ENCODE measurements around the gene TEP1.
A peak's percentile ranks its signal among the peaks of the same experiment; 100 is the strongest.

Gene TEP1

DNA sequence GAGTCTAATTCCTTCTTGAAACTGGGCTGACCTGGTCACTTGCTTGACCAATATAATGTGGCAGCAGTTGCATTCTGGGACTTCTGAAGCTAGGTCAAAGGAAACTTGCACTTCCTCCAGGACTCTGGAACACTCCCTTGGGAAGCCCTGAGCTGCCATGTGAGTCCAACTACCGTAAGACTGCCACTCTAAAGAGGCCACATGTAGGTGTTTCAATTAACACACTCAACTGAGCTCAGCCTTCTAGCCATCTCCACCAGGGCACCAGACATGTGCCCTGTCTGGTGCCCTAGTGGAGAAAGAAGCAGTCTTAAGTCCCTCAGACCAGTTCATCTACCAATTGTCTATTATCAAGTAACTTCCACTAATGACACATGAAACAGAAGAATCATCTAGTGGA lies 6.1 kb upstream of the TEP1 start:
- H3K36me3 Mint-ChIP-seq: no peaks in the 10 kb centered on the region
- H3K4me3 Mint-ChIP-seq: no peak overlapping the region
- ATAC-seq (ENCODE audit: low read depth) (no peak), DNase-seq (ENCODE audit: low spot score in 2 of 2) (no peak)
- peaks cover 12% of the 10 kb centered on the region for H3K4me1 Mint-ChIP-seq
- no peak overlapping the region for H3K27ac Mint-ChIP-seq
- no peaks in the 10 kb centered on the region for H3K27me3 Mint-ChIP-seq
- no peaks in the 10 kb centered on the region for H3K9me3 Mint-ChIP-seq

DNA sequence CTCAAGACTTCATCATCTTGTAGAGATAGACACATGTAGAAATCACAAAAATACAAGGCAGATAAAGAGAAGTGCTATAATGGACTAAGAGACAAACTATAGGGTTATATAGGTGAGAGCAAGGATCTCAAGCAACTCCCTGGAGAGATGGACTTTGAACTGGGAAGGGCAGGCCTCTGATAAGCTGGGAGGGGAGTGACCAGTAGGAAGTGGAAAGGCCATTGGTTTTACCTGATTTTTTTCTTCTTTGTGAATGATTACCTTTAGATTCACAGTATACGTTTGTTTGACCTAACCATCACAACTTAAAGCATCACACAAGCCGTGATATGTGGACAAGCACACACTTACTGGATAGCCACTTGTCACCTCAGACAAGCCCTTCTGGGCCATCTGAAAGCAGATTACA lies 5.2 kb upstream of the TEP1 start:
- H3K36me3 Mint-ChIP-seq: no peaks in the 10 kb centered on the region
- DNase-seq (ENCODE audit: low spot score in 2 of 2) (no peak), ATAC-seq (ENCODE audit: low read depth) (no peak)
- no peaks in the 10 kb centered on the region for H3K9me3 Mint-ChIP-seq
- H3K27me3 Mint-ChIP-seq: no peaks in the 10 kb centered on the region
- peaks cover 16% of the 10 kb centered on the region for H3K4me1 Mint-ChIP-seq
- no peak overlapping the region for H3K4me3 Mint-ChIP-seq
- no peak overlapping the region for H3K27ac Mint-ChIP-seq

DNA sequence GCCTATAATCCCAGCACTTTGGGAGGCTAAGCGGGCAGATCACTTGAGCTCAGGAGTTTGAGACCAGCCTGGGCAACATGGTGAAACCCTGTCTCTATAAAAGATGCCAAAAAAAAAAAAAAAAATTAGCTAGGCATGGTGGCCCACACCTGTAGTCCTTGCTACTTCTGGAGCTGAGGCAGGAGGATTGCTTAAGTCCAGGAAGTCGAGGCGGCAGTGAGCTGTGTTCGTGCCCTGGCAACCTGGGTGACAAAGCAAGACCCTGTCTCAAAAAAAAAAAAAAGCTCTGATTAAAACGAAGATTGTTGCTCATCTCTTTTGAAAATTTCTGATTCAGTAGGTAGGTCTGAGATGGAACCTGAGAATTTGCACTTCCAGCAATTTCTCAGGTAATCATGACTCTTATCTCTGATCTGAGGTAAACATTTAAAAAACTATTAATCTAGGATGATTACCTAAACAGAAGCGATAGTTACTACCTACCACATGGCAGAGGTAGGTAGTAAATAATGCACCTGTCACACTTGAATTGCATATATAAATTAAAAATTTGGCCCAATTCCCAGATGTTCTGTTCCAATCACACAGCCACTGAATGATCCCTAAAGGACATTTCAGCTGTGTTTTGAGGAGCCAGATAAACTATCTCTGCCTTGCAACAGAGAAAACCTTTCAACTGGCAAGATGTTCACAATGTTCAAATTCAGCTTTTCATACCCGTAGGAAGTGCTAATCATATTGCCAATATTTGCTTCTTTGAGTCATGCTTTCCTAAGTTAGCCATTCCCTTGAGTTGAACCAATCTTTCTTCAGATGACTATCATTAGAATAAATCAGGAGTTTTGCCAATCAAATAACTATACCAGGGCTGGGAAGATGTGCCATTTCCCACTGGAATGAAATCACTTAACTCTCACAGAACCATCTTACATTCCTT lies 4.2 kb upstream of the TEP1 start:
- no peak overlapping the region for H3K4me3 Mint-ChIP-seq
- ATAC-seq (ENCODE audit: low read depth): no peak
- H3K27me3 Mint-ChIP-seq: no peaks in the 10 kb centered on the region
- peaks cover 16% of the 10 kb centered on the region for H3K4me1 Mint-ChIP-seq
- no peaks in the 10 kb centered on the region for H3K9me3 Mint-ChIP-seq
- H3K36me3 Mint-ChIP-seq: no peaks in the 10 kb centered on the region
- no peak for DNase-seq (ENCODE audit: low spot score in 2 of 2)
- H3K27ac Mint-ChIP-seq: no peak overlapping the region

DNA sequence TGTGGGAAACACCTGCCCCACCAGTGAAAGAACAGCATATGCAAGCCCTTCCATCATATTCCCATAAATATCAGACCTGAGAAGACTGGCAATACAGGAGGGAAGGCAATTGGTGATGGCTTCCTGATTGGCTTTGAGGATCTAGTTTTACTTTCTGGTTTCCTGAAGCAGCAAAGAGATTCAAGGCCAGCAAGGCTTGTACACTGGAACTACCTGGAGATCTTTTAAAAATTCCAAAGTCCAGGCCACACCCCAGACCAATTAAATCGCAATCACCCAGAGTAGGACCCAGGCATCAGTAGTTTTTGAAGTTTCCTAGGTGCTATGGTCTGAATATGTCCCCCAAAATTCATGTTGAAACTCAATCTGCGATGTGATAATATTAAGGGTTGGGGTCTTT lies 2.9 kb upstream of the TEP1 start:
- Mint-ChIP-seq H3K4me3 (no peak overlapping the region), H3K4me1 (peaks cover 20% of the 10 kb centered on the region), H3K36me3 (peaks cover 2% of the 10 kb centered on the region), H3K27me3 (no peaks in the 10 kb centered on the region), H3K27ac (peak overlapping the region; percentile 6), H3K9me3 (no peaks in the 10 kb centered on the region)
- ATAC-seq (ENCODE audit: low read depth) (no peak), DNase-seq (ENCODE audit: low spot score in 2 of 2) (no peak)

DNA sequence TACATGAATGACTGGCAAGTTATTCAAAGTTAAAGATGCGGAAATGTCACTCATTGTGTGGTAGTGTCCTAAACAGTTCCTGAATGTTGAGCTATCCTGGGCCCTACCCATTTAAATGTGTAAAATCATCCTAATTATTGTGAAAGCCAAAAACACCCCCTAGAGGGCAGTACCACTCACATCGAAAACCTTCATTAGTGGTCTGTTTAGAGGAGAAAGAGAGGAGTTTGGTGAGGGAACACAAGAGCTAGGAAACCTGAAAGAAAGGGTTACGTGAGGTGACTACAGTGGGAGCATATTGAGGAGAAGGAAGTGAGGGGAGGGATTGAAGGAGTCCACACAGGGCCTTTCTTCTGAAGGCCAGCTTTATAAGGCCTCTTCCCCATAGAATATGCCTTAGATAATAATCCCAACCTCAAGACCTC lies 2.5 kb upstream of the TEP1 start:
- Mint-ChIP-seq H3K27ac (peak overlapping the region; percentile 6), H3K36me3 (peaks cover 5% of the 10 kb centered on the region), H3K4me3 (no peak overlapping the region), H3K27me3 (no peaks in the 10 kb centered on the region), H3K9me3 (no peaks in the 10 kb centered on the region), H3K4me1 (peaks cover 23% of the 10 kb centered on the region)
- ATAC-seq (ENCODE audit: low read depth) (peak; percentile 38), DNase-seq (ENCODE audit: low spot score in 2 of 2) (peak; percentile 41 to 62)

DNA sequence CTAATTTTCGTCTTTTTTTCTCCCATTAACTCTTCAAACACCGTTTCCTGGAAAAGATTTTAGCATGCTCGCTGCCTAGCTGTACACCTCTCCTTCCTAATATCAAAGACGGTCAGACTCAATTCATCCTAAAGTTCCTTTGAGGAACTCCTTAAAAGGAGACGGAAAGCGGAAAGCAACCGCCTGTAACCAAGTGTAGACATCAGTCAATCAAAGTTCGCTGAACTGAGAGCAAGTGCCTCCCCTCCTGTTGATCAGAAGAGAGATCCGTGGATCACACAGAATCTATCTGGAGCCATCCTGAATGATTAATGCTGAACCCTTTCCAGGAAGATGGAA lies 412 bp upstream of the TEP1 start:
- no peak for DNase-seq (ENCODE audit: low spot score in 2 of 2)
- peak overlapping the region; percentile 97 for H3K27ac Mint-ChIP-seq
- no peaks in the 10 kb centered on the region for H3K27me3 Mint-ChIP-seq
- peaks cover 31% of the 10 kb centered on the region for H3K4me1 Mint-ChIP-seq
- no peaks in the 10 kb centered on the region for H3K9me3 Mint-ChIP-seq
- peak overlapping the region; percentile 100 for H3K4me3 Mint-ChIP-seq
- peak; percentile 16 for ATAC-seq (ENCODE audit: low read depth)
- H3K36me3 Mint-ChIP-seq: peaks cover 12% of the 10 kb centered on the region

DNA sequence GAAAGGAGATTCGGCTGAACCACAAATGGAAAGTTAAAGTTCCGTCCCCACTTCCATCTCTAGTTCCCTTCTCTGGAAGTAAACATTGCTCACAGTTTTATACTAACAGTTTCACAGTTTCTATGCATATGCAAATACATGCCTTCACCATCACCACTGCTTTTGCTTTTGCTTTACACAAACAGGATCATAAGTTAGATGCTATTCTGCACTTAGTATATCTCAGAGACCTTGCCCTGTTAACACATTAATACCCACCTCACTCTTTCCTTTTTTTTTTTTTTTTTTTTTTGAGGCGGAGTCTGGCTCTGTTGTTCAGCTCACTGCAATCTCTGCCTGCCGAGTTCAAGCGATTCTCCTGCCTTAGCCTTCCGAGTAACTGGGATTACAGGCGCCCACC lies 890 bp downstream of the TEP1 start:
- H3K4me3 Mint-ChIP-seq: peak overlapping the region; percentile 100
- H3K36me3 Mint-ChIP-seq: peaks cover 17% of the 10 kb centered on the region
- peak in 1 of 2 donors; percentile 40 for DNase-seq (ENCODE audit: low spot score in 2 of 2)
- no peaks in the 10 kb centered on the region for H3K27me3 Mint-ChIP-seq
- peaks cover 41% of the 10 kb centered on the region for H3K4me1 Mint-ChIP-seq
- ATAC-seq (ENCODE audit: low read depth): peak; percentile 85
- H3K27ac Mint-ChIP-seq: peak overlapping the region; percentile 97
- no peaks in the 10 kb centered on the region for H3K9me3 Mint-ChIP-seq

DNA sequence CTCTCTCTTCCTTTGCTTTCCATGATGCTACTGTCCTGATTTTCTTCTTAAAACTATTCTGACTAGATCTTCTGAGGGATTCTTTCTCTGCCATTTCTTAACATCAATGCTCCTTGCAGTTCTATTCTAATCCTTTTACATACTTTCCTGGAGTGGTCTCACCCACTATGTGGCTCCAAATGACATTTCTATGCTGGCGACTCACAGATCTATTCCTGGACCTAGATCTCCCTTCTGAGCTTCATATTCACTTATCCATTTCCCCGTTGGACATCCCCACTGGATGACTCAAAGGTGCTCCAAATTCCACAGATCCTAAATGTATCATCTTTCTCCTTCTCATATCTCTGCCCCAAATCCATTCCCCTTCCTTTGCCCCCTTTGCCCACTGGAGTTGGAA lies 4.1 kb downstream of the TEP1 start:
- H3K4me1 Mint-ChIP-seq: peaks cover 43% of the 10 kb centered on the region
- DNase-seq (ENCODE audit: low spot score in 2 of 2): no peak
- no peak overlapping the region for H3K4me3 Mint-ChIP-seq
- ATAC-seq (ENCODE audit: low read depth): no peak
- H3K9me3 Mint-ChIP-seq: no peaks in the 10 kb centered on the region
- H3K36me3 Mint-ChIP-seq: peaks cover 39% of the 10 kb centered on the region
- no peaks in the 10 kb centered on the region for H3K27me3 Mint-ChIP-seq
- H3K27ac Mint-ChIP-seq: peak overlapping the region; percentile 75

DNA sequence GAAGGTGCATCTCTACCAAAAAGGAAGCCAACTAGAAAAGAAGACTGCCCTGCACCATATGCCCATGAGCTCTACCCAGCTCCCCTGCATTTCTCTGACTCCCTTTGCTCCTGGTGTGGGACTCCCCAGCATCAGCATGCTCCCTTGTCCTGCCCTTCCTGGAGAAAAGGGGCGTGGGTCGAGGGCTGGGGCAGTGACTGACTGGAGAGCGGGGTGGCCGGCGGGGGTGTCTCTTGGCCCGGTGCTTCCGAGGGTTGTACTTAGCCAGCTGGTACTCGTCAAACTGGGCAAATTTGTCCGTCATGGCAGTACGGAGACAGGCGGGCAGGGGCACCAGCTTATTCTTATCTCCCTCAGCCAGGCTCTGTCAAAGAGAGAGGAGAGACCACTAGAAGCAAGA lies 9.8 kb downstream of the TEP1 start:
- H3K9me3 Mint-ChIP-seq: no peaks in the 10 kb centered on the region
- H3K4me3 Mint-ChIP-seq: no peak overlapping the region
- H3K4me1 Mint-ChIP-seq: peaks cover 27% of the 10 kb centered on the region
- no peak overlapping the region for H3K27ac Mint-ChIP-seq
- DNase-seq (ENCODE audit: low spot score in 2 of 2) (no peak), ATAC-seq (ENCODE audit: low read depth) (no peak)
- peaks cover 48% of the 10 kb centered on the region for H3K36me3 Mint-ChIP-seq
- H3K27me3 Mint-ChIP-seq: no peaks in the 10 kb centered on the region

DNA sequence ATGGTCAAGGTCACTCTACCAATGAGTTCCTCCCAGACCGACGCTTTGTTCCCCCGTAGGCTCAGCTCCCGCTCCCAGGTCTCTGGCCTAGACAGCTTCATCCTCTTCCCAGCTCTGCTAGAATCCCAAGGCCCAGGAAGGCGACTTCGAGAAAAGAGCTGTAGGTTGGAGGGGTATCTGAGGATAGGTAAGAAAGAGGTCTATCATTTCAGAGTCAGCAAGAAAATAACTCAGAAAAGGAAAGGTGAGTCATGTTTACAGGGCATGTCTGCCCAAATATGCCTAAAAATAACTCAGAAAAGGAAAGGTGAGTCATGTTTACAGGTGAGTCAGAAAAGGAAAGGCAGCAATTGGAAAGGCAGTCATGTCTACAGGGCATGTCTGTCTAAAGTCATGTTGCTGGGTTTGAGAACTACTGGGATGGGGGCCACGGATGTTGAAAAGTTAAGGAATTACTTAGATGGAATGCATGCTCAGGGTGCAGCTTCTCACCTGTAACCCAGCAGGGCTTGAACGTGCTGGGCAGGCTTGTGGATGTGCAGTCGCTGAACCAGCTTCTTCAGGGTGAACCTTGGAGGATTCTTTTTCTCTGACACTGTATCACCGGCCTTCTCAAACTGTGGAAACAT lies 12.2 kb downstream of the TEP1 start:
- Mint-ChIP-seq H3K4me3 (no peak overlapping the region), H3K27me3 (no peaks in the 10 kb centered on the region), H3K9me3 (no peaks in the 10 kb centered on the region), H3K4me1 (peaks cover 15% of the 10 kb centered on the region), H3K27ac (peak overlapping the region; percentile 42), H3K36me3 (peaks cover 45% of the 10 kb centered on the region)
- DNase-seq (ENCODE audit: low spot score in 2 of 2): no peak
- ATAC-seq (ENCODE audit: low read depth): no peak

DNA sequence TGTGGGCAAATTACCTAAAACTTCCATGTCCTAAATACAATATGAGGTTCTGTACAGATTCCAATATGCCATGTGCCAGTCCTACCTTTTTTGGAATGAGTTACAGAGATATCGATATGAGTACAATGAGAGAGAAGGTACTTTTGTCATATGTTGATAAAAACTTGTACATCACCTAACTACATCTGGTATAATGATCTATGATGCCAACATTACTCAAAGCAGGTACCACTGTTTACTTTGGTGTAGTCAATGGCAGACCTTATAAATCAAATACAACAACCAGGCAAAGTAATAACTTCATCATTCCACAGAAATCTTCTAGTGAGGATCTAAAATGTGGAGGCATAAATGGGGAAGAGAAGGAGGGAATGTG lies 12.7 kb downstream of the TEP1 start:
- Mint-ChIP-seq H3K4me1 (peaks cover 14% of the 10 kb centered on the region), H3K4me3 (no peak overlapping the region), H3K27ac (peak overlapping the region; percentile 42), H3K27me3 (no peaks in the 10 kb centered on the region), H3K9me3 (no peaks in the 10 kb centered on the region), H3K36me3 (peaks cover 45% of the 10 kb centered on the region)
- ATAC-seq (ENCODE audit: low read depth) (no peak), DNase-seq (ENCODE audit: low spot score in 2 of 2) (no peak)

DNA sequence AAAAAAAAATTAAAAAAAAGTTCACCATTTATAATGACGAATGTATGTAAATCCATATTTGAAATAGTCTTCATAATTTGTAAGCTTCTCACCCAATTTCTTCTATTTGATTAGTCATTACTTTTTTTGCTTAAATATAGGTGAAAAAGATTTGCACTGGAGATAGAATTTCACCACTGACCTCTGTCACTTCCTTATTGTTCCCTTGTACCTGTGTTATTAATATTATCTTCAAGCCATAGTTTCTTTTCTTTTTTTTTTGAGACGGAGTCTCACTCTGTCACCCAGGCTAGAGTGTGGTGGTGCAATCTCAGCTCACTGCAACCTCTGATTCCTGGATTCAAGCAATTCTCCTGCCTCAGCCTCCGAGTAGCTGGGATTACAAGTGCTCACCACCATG lies 15.8 kb downstream of the TEP1 start:
- DNase-seq (ENCODE audit: low spot score in 2 of 2): no peak
- no peak for ATAC-seq (ENCODE audit: low read depth)
- no peaks in the 10 kb centered on the region for H3K9me3 Mint-ChIP-seq
- H3K4me3 Mint-ChIP-seq: no peak overlapping the region
- H3K4me1 Mint-ChIP-seq: peaks cover 14% of the 10 kb centered on the region
- H3K27ac Mint-ChIP-seq: no peak overlapping the region
- H3K36me3 Mint-ChIP-seq: peaks cover 40% of the 10 kb centered on the region
- H3K27me3 Mint-ChIP-seq: no peaks in the 10 kb centered on the region

DNA sequence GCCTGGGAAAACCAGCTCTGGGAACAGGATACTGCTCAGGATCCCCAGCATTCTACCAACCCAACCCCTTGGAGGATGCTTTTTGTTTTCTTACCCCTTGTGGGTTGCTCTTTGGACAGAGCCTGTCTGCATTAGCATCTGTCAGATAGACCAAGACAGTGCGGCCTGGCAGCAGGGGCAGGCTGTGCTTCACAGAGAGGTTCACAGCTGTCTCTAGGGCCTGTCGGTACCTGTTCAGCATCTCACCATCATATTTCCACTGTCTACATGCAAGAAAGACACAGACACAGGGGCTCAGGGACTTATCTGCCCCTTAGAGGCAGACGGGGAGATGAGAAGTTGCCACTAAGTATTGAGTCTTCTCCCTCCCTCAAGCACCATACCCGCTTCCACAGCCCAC lies 21.8 kb downstream of the TEP1 start:
- Mint-ChIP-seq H3K4me3 (no peak overlapping the region), H3K4me1 (peaks cover 11% of the 10 kb centered on the region), H3K9me3 (peaks cover 2% of the 10 kb centered on the region), H3K36me3 (peaks cover 48% of the 10 kb centered on the region), H3K27me3 (no peaks in the 10 kb centered on the region), H3K27ac (no peak overlapping the region)
- ATAC-seq (ENCODE audit: low read depth): no peak
- DNase-seq (ENCODE audit: low spot score in 2 of 2): no peak

DNA sequence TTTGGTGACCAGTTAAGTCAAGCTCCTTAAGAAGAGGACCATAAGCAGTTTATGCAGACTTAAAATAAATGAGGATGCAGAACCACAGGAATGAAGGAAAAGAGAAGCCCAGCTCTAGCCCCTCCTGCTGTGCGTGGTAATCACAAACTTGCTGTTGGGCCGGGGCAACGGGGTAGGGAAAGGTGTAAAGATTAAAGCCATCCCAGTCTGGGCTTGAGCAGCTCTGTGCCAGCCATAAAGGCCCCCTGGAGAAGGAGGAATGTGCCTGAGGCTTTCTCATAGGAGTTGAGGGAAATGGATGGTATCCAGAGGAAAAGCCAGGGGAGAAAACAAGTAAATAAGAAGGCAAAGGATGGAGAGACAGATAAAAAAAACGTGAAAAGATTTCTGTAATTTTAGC lies 25.1 kb downstream of the TEP1 start:
- DNase-seq (ENCODE audit: low spot score in 2 of 2): no peak
- no peak overlapping the region for H3K4me3 Mint-ChIP-seq
- no peak for ATAC-seq (ENCODE audit: low read depth)
- H3K4me1 Mint-ChIP-seq: peaks cover 8% of the 10 kb centered on the region
- peaks cover 2% of the 10 kb centered on the region for H3K9me3 Mint-ChIP-seq
- peak overlapping the region; percentile 52 for H3K27ac Mint-ChIP-seq
- peaks cover 47% of the 10 kb centered on the region for H3K36me3 Mint-ChIP-seq
- no peaks in the 10 kb centered on the region for H3K27me3 Mint-ChIP-seq

Data from memory B cell (primary cell).